ENCODE measurements around the gene EPHB4.

DNA sequence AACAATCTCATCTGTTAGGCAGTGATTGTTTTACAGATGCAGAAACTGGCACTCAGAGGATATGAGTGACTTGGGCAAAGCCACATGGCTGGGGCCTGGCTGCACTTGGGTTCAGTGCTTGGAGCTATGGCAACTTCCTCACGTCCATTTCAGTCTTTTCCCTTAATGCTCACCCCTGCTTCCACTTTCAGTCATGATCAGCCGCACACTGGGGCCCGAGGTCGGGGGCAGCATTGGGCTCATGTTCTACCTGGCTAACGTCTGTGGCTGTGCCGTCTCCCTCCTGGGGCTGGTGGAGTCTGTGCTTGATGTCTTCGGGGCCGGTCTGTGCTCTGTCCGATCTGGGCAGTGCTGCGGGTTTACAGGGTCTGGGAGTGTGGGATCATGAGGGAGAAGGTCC lies 28.2 kb upstream of the EPHB4 start:
- no peak for TF ChIP-seq EZH2phosphoT487 (IDR thresholded peaks at IDR 0.05; ENCODE audit: unreplicated experiment)
- TF ChIP-seq, protein P1, sequence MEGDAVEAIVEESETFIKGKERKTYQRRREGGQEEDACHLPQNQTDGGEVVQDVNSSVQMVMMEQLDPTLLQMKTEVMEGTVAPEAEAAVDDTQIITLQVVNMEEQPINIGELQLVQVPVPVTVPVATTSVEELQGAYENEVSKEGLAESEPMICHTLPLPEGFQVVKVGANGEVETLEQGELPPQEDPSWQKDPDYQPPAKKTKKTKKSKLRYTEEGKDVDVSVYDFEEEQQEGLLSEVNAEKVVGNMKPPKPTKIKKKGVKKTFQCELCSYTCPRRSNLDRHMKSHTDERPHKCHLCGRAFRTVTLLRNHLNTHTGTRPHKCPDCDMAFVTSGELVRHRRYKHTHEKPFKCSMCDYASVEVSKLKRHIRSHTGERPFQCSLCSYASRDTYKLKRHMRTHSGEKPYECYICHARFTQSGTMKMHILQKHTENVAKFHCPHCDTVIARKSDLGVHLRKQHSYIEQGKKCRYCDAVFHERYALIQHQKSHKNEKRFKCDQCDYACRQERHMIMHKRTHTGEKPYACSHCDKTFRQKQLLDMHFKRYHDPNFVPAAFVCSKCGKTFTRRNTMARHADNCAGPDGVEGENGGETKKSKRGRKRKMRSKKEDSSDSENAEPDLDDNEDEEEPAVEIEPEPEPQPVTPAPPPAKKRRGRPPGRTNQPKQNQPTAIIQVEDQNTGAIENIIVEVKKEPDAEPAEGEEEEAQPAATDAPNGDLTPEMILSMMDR (conservative IDR thresholded peaks at IDR 0.05; ENCODE audit: low read depth in 2 of 2) = no peak
- TF ChIP-seq POLR2AphosphoS5 (IDR thresholded peaks at IDR 0.05; ENCODE audit: low read depth) = no peak

Data from GM23338 (cell line).